CD4-positive, alpha-beta T cell treated with Interferon alpha-2 for 1 hour (primary cell): ENCODE results near the gene MYOM1.
"Not testable (repeated sequence)": the region's sequence is repeated elsewhere in the genome, so short reads cannot be mapped to it uniquely, and the experiment has no call there.

Experiments used
- DNase-seq, 2 donors: peaks; one replicate each; pipeline ENCODE4 v3.0.0-alpha.2; 2020 to 2022

Gene MYOM1

GRCh38 chr18:3073353-3073752 is 146.4 kb downstream of the MYOM1 start:
- peak in 1 of 2 donors; percentile 18 for DNase-seq

- no peak for DNase-seq
Observed at GRCh38 chr18:3071676-3072075, 148.1 kb downstream of the MYOM1 start.

DNA sequence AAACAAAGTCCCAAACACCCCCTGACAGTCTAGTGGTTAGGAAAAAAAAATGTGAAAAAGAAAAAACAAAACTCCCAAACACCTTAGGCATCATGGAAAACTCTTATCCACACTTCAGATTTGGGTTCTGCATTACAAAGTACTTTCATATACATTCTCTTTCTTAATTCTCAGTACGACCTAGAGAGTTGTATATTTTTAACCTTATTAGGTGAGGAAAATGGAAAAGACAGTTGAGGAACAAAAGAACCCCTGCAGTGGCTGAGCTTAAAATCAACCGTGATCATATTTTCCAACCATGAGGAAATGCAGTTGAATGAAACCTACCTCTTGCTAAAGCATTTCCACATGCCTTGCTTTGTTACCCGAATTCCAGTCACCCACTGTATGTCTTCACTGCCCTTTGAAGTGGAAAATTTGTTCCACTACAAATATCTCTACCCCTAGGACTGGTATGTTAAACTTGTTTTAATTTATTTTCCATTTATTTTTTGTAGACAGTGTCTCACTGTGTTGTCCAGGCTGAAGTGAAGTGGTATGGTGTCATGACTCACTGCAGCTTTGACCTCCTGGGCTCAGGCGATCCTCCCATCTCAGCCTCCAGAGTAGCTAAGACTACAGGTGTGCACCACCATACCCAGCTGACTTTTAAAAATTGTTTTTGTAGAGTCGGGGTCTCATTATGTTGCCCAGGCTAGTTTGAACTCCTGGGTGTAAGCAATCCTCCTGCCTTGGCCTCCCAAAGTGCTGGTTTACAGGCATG is 149.9 kb downstream of the MYOM1 start:
- DNase-seq, result peak in 1 of 2 donors; percentile 9

- DNase-seq, result peak in 1 of 2 donors; percentile 28
Observed at GRCh38 chr18:3067722-3068121, 152.0 kb downstream of the MYOM1 start.

GRCh38 chr18:3067165-3067661 is 152.6 kb downstream of the MYOM1 start:
- peak in 1 of 2 donors; percentile 13 for DNase-seq

- DNase-seq, result peak in 1 of 2 donors; percentile 20
Observed at GRCh38 chr18:3066341-3067110, 153.2 kb downstream of the MYOM1 start.

GRCh38 chr18:3063766-3064165 is 156.0 kb downstream of the MYOM1 start:
- DNase-seq, result not testable (repeated sequence)

- DNase-seq, result peak; percentile 71 to 81
Observed at GRCh38 chr18:3062798-3063680, 156.7 kb downstream of the MYOM1 start.

DNA sequence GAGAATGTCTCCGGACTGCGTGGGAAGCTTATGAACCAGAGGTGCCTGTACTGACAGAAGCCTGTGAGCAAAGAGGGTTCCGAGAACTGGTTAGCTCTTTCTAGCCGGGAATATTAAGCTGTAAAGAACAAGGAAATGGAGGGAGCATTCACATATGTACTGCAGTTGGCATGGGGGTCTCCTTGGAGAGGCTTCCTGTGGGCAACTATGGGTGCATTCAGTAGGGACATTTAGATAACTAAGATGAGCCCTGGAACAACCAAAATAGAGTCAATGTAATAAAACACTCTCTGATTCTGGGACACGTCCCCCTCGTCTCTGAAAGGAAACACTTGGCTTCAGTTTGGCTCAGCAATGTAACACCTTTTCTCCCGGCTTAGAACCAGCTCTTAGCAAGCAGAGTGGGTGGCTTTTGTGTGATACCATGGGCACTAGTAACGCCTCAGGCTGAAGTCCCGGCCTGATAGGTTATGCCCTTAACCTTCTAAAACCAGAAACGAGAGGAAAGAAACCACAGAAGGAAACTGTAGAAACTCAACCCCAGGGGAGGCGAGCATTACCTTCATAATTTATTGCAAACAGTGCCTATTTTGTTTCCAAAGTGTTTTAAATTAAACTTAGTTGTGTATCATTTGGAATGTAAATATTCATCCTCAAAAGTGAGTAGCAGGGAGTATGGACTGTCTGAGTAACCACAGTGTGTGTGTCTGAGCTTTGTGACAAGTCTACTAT is 158.0 kb downstream of the MYOM1 start:
- peak; percentile 31 to 74 for DNase-seq

DNA sequence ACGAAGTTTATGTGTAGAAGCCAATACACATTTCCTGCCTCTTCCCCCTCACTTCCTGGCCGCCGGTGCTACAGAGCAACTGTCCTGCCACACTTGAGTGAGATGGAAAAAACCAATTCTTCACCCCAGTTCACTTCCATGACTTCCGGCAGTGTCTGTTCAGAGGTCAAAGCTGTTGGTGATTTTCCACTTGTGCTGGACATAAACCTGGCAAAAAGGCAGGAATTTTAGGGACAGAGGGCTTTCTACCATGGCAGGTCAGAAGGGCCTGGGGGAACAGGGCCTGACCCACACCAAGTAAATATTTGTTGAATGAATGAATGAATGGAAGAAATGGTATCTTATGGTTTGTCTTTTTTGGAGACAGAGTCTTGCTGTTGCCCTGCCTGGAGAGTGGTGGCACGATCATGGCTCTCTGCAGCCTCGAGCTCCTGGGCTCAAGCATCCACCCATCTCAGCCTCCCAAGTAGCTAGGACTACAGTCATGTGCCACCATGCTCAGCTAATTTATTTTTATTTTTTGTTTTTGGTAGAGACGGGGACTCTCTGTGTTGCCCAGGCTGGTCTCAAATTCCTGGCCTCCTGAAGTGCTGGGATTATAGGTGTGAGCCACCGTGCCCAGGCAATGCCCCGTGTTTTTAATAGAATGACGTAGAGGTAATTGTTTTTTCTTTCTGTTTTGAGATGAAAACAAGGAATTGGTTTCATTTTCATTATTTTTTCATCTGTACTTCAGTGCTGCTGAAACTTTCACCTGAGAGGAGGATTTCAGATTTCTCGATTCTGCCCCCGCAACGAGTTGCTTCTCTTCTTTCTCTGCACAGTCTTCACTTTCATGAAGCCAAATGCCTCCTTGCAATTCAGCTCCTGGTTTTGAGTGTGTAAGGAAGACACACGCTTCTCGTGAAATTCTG is 158.8 kb downstream of the MYOM1 start:
- DNase-seq, result peak; percentile 41 to 76

- DNase-seq, result peak; percentile 52 to 83
Observed at GRCh38 chr18:3059272-3059671, 160.5 kb downstream of the MYOM1 start.

GRCh38 chr18:3058328-3059191 is 161.2 kb downstream of the MYOM1 start:
- DNase-seq, result peak in 1 of 2 donors; percentile 62

- DNase-seq, result no peak
Observed at GRCh38 chr18:3057526-3057925, 162.2 kb downstream of the MYOM1 start.

GRCh38 chr18:3056311-3056710 is 163.5 kb downstream of the MYOM1 start:
- no peak for DNase-seq

- DNase-seq, result no peak
Observed at GRCh38 chr18:3055816-3056215, 164.0 kb downstream of the MYOM1 start.

GRCh38 chr18:3055186-3055728 is 164.5 kb downstream of the MYOM1 start:
- no peak for DNase-seq

DNA sequence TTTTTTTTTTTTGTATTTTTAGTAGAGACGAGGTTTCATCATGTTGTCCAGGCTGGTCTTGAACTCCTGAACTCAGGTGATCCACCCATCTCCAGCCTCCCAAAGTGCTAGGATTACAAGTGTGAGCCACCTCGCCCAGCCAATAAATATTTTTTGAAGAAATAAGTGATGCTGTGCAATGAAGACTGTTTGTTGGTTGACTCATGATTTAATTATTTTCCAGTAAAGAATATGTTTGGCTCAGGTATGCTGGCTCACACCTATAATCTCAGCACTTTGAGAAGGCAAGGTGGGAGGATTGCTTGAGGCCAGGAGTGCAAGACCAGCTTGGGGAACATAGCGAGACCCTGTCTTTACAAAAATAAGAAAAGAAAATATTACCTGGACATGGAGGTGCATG is 165.0 kb downstream of the MYOM1 start:
- no peak for DNase-seq

DNA sequence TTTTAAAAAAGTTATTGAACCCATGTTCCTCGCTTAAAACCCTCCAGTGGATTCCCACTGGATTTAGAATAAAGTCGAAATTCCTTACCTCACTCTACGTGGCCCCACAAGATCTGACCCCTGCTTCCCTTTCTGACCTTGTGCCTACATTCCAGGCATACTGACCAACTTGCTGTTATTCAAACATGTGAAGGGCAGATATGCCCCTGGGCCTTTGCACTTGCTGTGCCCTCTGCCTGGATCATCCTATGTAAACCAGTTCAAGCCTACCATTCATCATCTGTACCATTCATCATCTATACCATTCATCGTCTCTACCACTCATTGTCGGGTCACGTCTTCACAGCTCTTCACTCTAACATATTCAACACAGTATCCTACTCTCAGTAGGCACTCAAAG is 165.6 kb downstream of the MYOM1 start:
- DNase-seq, result no peak

GRCh38 chr18:3053081-3053480 is 166.7 kb downstream of the MYOM1 start:
- no peak for DNase-seq

GRCh38 chr18:3052411-3052758 is 167.4 kb downstream of the MYOM1 start:
- peak in 1 of 2 donors; percentile 10 for DNase-seq
